Stimulated activated CD4-positive, alpha-beta T cell treated with anti-CD3 and anti-CD28 coated beads, Interleukin-4, amount 100 ng/mL, for 48 hours (primary cell): ENCODE data around the gene IARS1.

Source experiments
- DNase-seq, 2 donors: peaks; one replicate each; pipeline ENCODE4 v3.0.0-alpha.2; 2020; ENCODE audit warnings: low read depth in 2 of 2

Gene IARS1

GRCh38 chr9:92293452-92294296 is at the start of gene IARS1:
Gene IARS1 (minus strand): TSS chr9:92293697. CDS start chr9:92289419, 4,278 bp downstream.
- DNase-seq = peak; percentile 98 to 100

- no peak for DNase-seq
These were observed 49.5 kb upstream of the IARS1 start for GRCh38 chr9:92342825-92343488.

GRCh38 chr9:92341578-92341977 is 48.1 kb upstream of the IARS1 start:
- no peak for DNase-seq

GRCh38 chr9:92333282-92333634 is 39.8 kb upstream of the IARS1 start:
- DNase-seq = no peak

- DNase-seq = no peak
These were observed 39.2 kb upstream of the IARS1 start for GRCh38 chr9:92332577-92333281.

- DNase-seq = no peak
These were observed 34.7 kb upstream of the IARS1 start for GRCh38 chr9:92328225-92328624.

- no peak for DNase-seq
These were observed 33.9 kb upstream of the IARS1 start for GRCh38 chr9:92327283-92327850.

- DNase-seq = no peak
These were observed 32.5 kb upstream of the IARS1 start for GRCh38 chr9:92325991-92326500.

GRCh38 chr9:92325269-92325990 is 31.9 kb upstream of the IARS1 start, which contains the start of the genes CENPP and NOL8:
Gene CENPP (plus strand): TSS chr9:92325953.
Gene NOL8 (minus strand): TSS chr9:92325350. CDS start chr9:92324161, 1,189 bp downstream.
- peak; percentile 64 to 79 for DNase-seq

- DNase-seq = no peak
These were observed 31.4 kb upstream of the IARS1 start for GRCh38 chr9:92324889-92325268.

GRCh38 chr9:92324431-92324830 is 30.9 kb upstream of the IARS1 start:
- no peak for DNase-seq

- DNase-seq = no peak
These were observed 22.0 kb upstream of the IARS1 start for GRCh38 chr9:92315456-92315855.

- no peak for DNase-seq
These were observed 20.1 kb upstream of the IARS1 start for GRCh38 chr9:92313624-92314012.

GRCh38 chr9:92312887-92313623 is 19.6 kb upstream of the IARS1 start:
- DNase-seq = no peak

GRCh38 chr9:92310562-92310961 is 17.1 kb upstream of the IARS1 start:
- DNase-seq = no peak

GRCh38 chr9:92308893-92309292 is 15.4 kb upstream of the IARS1 start:
- no peak for DNase-seq

- no peak for DNase-seq
These were observed 7.4 kb upstream of the IARS1 start for GRCh38 chr9:92300936-92301335.

- no peak for DNase-seq
These were observed 5.6 kb upstream of the IARS1 start for GRCh38 chr9:92299116-92299515.

- DNase-seq = no peak
These were observed 4.5 kb upstream of the IARS1 start for GRCh38 chr9:92298036-92298435.

- no peak for DNase-seq
These were observed 4.1 kb upstream of the IARS1 start for GRCh38 chr9:92297611-92298010.

GRCh38 chr9:92295827-92296258 is 2.3 kb upstream of the IARS1 start:
- DNase-seq = no peak
